Stimulated activated CD4-positive, alpha-beta T cell treated with anti-CD3 and anti-CD28 coated beads, Interleukin-1b, Interleukin-23, amount 100 ng/mL, for 48 hours (primary cell): Measurements from ENCODE around the gene TSPAN9.

ENCODE experiments used
- DNase-seq: peaks from one replicate; pipeline ENCODE4 v3.0.0-alpha.2; 2020

Gene TSPAN9

GRCh38 chr12:3103806-3104205 is 26.6 kb downstream of the TSPAN9 start:
- no peak for DNase-seq

DNA sequence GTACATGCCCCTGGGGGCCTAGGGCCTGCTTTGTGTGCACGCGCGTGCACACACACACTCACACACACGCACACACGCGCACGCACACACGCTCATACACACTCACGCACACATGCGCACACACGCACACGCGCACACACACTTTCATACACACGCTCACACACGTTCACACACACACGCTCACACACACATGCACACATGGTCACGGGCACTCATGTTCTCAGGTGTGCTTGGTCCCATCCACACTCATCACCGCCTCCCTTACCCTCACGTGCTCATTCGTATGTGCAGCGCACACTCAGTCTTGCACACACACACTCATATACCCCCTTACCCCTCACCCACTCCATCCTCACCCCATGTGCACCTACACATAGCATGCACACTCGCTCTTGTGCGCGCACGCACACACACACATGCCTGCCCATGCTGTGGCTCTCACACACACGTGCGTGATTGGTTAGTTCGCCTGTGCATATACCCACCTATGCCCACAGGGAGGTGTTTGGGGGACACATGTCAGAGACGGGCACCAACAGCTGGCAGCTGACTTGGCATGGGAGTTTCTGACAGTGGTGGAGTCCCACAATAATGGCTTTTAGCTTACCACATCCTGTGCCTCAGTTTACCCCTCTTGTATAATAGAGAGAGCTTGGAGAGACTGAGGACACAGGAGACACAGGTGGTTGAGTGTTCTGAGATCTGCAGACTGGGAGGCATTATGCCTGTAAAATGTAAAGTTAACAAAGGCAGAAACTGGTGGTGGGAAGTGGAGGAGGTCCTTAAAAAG is 28.7 kb downstream of the TSPAN9 start:
- DNase-seq: no peak

DNA sequence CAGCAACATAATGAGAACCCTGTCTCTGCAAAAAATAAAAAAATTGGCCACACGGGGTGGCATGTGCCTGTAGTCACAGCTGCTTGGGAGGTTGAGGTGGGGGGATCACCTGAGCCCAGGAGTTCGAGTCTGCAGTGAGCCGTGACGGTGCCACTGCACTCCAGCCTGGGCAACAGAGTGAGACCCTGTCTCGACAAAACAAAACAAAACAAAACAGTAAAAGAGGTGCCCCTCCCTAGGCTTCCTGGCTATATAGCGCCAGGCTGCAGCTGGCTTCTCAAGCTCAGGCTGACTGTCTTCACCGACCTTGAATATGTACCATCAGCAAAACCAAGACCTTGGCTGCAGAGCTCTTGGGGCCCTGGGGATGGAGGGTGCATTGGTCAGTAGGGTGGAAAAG is 29.4 kb downstream of the TSPAN9 start:
- no peak for DNase-seq

GRCh38 chr12:3107071-3107583 is 29.9 kb downstream of the TSPAN9 start:
- no peak for DNase-seq

DNA sequence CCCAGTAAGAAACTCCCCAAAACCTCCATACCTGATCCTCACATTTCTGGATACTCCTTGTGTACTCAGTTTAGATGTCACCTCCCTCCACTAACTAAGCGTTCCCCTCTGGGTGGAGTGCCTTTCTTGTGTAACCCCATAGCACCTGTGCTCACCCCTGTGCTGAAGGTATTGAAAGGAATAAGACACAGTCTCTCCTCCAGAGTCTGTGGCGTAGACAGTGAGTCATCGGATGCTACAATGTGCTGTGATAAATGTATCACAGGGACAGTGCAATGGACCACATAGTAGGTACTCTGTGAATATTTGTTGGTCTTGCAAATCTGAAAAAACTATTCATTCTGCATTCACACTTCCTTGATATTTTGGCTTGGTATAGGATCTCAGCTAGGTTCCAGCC is 30.8 kb downstream of the TSPAN9 start:
- no peak for DNase-seq

DNA sequence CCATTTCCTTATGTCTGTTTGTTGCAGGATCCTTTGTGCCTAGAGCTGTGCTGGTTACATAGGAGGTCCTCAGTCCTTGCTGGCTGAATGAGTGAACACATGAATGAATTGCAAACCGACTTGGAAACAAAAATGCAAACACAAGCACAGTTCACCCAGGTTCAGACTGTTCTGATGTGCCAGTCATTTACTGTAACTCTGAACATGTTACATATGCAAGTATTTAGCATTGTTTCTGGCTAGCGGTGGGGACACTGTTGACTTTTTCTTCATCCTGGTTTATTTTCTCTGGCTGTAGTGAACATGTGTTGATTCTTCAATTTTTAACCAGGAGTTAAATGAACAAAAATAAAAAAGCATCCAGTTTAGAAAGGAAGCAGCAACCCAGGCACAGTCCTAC is 33.4 kb downstream of the TSPAN9 start:
- DNase-seq: no peak

DNA sequence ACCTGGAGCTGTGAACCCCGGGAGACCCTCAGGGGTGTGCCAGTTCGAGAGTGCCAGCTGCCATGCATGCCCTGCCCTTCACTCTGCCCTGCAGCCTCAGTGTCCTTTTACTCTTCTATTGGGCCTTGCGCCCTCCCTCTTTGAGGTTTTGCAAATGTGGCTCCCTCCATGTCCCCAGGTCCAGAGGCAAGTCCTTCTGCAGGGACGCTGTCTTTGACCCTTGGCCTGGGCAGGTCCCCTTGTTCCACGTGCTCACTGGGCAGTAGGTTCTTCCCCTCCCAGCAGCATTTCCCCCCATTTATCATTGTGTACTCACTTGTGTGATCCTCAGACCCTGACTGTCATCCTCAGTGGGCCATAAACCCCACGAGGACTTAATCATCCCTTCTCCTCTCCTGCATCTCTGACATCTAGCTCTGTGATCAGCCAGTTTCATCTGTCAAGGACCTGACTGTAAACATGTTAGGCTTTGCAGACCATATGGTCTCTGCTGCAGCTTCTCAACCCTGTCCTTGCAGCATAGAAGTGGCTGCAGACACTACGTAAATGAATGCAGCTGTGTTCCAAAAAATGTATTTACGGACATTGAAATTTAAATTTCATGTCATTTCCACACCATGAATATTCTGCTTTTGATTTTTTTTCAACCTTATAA is 36.6 kb downstream of the TSPAN9 start:
- DNase-seq: no peak

DNA sequence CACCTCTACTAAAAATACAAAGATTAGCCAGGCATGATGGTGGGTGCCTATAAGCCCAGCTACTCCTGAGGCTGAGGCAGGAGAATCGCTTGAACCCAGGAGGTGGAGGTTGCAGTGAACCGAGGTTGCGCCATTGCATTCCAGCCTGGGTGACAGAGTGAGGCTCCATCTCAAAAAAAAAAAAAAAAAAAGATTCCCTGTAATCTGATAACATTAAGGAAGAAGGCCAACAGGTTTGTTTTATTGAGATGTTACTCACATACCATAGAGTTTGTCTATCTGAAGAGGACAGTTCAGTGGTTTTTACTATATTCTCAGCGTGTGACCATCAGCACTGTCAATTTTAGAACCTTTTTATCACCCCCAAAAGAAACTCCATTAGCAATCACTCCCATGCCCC is 37.5 kb downstream of the TSPAN9 start:
- DNase-seq: no peak

GRCh38 chr12:3115078-3115477 is 37.9 kb downstream of the TSPAN9 start:
- no peak for DNase-seq

DNA sequence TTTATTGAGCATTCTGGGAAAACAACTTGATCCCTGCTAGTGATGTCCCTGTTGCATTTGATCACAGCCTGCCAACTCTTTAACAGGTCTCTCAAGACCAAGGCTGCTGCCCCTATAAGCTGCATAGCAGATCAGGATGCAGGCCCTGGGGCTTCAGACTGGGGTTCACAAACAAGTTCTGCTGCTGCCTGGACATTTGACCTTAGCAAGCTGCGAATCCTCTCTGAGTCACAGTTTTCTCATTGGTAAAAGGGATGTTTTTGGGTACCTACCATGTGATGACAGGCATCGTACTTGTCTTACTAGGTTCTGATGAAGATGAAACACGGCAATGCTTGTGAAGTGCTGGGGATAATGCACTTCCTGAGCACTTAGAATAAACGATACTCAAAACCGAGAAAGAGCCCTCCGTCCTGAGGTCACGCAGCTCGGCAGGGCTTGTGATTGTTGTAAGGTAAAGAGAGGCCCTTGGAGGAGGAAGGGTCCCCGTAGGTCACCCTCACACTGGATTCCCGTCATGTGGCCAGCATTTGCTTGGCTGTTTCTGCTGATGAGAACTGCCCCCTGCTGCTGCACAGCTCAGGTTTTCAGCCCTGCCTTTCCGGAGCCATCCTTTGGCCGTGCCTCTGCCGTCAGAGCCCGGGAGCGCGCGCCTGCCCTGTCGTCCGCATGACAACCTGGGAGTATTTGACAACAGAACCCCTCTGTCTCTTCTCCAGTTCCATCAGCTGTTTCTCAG is 39.1 kb downstream of the TSPAN9 start:
- DNase-seq: no peak

- DNase-seq: no peak
Measured at GRCh38 chr12:3117144-3117581, 40.0 kb downstream of the TSPAN9 start.

DNA sequence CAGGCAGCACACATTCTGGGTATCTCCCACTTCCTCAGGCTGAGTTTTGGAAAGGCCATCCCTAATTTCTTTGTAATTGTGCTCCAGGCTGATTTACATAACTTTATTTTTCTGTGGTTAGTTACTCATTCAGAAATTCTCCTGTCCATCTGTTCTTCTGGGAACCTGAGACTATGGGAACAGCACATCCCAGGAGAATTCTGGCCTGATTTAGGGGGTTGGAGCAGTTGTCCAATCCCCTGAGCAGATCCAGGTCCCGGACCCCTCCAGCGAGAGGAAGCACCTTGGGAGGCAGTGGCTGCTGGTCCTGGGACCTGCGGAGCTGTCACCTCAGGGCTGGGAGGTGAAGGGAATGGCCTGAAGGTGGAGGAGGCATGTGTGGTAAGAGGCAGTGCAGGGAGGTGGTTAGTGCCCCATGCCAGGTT is 40.4 kb downstream of the TSPAN9 start:
- DNase-seq: no peak

GRCh38 chr12:3119192-3119755 is 42.1 kb downstream of the TSPAN9 start:
- no peak for DNase-seq

DNA sequence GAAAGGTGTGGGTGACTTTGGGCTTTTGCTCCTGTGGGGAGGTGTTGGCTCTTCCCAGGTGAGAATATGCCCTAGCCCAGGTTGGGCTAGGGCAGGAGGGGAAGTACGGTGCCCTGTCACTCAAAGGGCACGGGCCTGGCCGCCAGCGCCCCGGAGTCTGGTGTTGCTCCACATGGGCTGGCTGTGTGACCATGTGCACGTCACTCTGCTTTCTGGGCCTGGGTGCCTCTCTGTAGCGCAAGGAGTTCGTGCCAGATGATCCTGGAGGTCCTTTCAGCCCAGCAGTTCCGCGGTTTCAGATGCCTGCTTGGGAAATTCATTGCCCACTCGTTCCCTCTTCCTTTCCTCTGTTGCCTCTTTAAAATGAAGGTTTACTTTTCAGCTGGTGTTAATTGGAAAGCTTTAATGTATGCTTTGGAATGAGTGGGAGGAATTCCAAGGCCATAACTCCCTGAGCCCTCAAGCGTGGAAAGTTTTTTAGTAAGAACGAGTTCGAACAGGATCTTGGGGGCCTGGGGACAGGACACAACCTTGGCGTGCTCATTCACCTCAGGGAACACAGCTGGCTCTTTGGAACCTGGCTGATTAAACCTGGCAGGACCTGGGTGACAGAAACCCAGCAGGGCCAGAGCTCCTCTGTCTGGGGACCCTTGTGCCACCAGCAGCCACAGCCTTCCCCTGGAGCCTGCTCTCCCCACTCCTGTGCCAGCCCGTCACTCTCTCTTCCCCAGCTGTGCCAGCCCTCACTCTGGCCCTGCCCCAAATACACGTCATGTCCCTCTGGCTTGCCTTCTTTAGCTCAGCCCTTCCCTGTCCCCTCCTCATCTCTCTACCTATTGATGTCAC is 42.8 kb downstream of the TSPAN9 start:
- no peak for DNase-seq

GRCh38 chr12:3120701-3121100 is 43.5 kb downstream of the TSPAN9 start:
- no peak for DNase-seq

DNA sequence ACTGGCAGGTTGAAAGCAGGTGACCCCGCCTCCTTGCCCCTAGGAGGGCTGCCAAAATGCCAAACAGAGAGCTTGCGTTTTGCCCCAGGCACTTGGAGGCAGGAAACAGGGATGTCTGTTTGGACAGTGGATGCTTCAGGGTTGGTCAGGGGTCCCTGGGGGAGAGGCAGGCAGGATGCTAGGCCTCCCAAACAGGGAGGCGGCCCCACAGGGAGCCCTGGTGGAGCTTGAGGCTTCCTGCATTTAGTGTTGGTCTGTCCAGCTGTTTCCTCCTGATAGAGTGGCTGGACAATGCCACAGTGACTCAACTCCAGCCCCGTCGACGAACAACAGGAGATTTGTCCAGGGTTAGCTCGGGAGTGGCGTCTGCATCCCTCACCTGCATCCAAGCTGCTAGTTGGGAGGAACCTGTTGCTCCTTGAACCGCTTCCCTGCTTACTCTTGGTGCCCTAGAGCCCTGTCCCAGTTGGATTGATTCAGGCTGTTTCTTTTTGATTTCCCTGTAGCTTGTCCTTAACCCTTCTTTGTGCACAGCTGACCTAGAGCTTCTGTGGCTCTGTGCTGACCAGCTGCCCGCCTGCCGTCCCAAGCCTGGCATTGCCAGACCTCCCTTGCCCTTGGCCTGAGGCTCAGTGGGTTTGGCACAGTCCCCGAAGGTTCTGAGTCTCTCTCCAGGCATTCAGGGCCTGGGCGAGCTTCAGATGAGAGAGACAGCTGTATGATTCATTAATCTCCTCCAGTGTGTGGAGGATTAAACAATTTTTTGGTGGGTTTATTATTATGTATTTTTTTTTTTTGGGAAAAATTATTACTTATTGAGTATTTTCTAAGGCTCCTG is 45.9 kb downstream of the TSPAN9 start:
- DNase-seq: no peak

DNA sequence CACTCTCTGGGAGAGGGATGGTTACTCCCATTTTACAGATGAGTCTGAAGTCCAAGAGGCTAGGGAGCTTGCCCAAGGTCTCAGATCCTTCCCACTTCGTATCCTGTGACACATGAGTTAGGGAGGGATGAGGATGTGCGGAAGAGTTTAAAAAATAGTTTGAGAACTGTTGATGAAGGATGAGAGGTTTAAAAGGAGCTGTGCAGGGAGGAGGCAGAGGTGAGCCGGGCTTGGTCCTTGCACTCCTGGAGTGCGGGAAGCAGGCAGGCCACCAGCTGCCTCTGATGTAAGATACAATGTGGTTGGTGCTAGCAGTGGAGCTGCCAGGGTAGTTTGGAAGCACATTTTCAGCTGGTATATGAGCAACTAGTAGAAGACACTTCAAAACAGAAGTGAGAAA is 46.5 kb downstream of the TSPAN9 start:
- no peak for DNase-seq

DNA sequence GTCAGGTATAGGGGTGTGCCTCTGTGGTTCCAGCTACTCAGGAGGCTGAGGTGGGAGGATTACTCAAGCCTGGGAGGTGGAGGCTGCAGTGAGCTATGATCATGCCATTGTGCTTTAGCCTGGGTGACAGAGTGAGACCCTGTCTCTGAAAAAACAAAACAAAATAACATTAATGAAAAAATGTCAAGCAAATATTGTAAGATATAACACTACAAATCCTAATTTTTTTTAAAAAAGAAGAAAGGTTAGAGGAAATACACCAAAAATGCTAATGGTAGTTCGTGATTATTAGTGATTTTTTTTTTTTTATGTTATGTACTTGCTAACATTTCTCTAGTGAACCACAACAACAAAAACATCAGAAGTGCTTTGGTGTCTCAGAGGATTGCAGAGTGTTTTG is 47.7 kb downstream of the TSPAN9 start:
- DNase-seq: no peak

DNA sequence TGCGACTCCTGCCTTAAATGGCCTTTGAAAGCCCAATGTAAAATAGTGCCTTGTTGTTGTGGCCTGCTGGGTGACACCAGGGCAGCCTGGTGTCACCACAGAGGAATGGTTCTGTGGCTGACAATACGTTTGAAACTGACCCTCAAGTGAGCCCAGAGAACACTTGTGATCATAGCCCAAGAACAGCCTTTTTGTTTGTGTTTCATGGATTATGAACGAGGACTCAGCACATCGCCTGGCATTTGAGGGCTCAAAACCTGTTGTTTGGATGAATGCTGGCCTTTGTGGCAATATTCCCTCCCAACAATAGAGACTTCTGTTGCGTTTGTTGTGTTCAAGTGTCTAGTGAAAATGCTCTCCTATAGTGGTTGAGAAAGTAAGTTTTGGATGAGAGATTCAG is 48.5 kb downstream of the TSPAN9 start:
- no peak for DNase-seq

GRCh38 chr12:3127832-3128231 is 50.7 kb downstream of the TSPAN9 start:
- DNase-seq: no peak
